ENCODE results near the gene ERCC1. TPM values are rescaled to one million over a fixed set of nuclear protein-coding genes. Genes with fewer than 3 reads are reported as not detected.
A peak's percentile ranks its signal among the peaks of the same experiment; 100 is the strongest.

ERCC1 gene
- total RNA-seq, 4 donors from 2014 or later = 57.7 to 111 (median 76.5) TPM

GRCh38 chr19:45403272-45403671 is 20.4 kb downstream of the ERCC1 start:
- 34 to 37% methylated on average over 4 of the region's 4 CpGs for WGBS, 2 donors
- TF ChIP-seq POLR2A (IDR thresholded peaks at IDR 0.05) = no peak
- TF ChIP-seq CTCF (IDR thresholded peaks at IDR 0.05) = no peak
- intact Hi-C loops (cut with DNase I; ENCODE audit: low total_unique reads) = no loop called here

GRCh38 chr19:45402298-45403061 is 21.2 kb downstream of the ERCC1 start:
- H3K4me3 ChIP-seq (ENCODE audit: low read depth, poor library complexity, severe bottlenecking) = no peak overlapping the region
- peak in 1 of 2 donors; percentile 53 for DNase-seq (ENCODE audit: low spot score in 2 of 2)
- intact Hi-C loops (cut with DNase I; ENCODE audit: low total_unique reads) = no loop called here
- no peak for TF ChIP-seq POLR2A (IDR thresholded peaks at IDR 0.05)
- TF ChIP-seq CTCF (IDR thresholded peaks at IDR 0.05) = no peak
- 9 to 14% methylated on average over 21 to 29 of the region's 40 CpGs for WGBS, 2 donors

More at GRCh38 chr19:45403272-45403671, 20.4 kb downstream of the ERCC1 start:
- peak overlapping the region; percentile 61 for H3K4me3 ChIP-seq (ENCODE audit: low read depth, poor library complexity, severe bottlenecking)
- DNase-seq (ENCODE audit: low spot score in 2 of 2) = no peak

- TF ChIP-seq POLR2A (IDR thresholded peaks at IDR 0.05) (no peak), CTCF (IDR thresholded peaks at IDR 0.05) (no peak)
- 82 to 85% methylated on average over 6 of the region's 6 CpGs for WGBS, 2 donors
- H3K4me3 ChIP-seq (ENCODE audit: low read depth, poor library complexity, severe bottlenecking) = no peak overlapping the region
- no peak for DNase-seq (ENCODE audit: low spot score in 2 of 2)
- intact Hi-C loops (cut with DNase I; ENCODE audit: low total_unique reads) = no loop called here
These were observed 21.9 kb downstream of the ERCC1 start for GRCh38 chr19:45401815-45402214.

GRCh38 chr19:45400192-45400591 is 23.5 kb downstream of the ERCC1 start:
- H3K4me3 ChIP-seq (ENCODE audit: low read depth, poor library complexity, severe bottlenecking) = no peak overlapping the region
- 41 to 60% methylated on average over 5 to 6 of the region's 6 CpGs for WGBS, 2 donors
- peak in 1 of 2 donors; percentile 84 for DNase-seq (ENCODE audit: low spot score in 2 of 2)
- no peak for TF ChIP-seq POLR2A (IDR thresholded peaks at IDR 0.05)
- TF ChIP-seq CTCF (IDR thresholded peaks at IDR 0.05) = no peak
- intact Hi-C loops (cut with DNase I; ENCODE audit: low total_unique reads) = no loop called here

DNA sequence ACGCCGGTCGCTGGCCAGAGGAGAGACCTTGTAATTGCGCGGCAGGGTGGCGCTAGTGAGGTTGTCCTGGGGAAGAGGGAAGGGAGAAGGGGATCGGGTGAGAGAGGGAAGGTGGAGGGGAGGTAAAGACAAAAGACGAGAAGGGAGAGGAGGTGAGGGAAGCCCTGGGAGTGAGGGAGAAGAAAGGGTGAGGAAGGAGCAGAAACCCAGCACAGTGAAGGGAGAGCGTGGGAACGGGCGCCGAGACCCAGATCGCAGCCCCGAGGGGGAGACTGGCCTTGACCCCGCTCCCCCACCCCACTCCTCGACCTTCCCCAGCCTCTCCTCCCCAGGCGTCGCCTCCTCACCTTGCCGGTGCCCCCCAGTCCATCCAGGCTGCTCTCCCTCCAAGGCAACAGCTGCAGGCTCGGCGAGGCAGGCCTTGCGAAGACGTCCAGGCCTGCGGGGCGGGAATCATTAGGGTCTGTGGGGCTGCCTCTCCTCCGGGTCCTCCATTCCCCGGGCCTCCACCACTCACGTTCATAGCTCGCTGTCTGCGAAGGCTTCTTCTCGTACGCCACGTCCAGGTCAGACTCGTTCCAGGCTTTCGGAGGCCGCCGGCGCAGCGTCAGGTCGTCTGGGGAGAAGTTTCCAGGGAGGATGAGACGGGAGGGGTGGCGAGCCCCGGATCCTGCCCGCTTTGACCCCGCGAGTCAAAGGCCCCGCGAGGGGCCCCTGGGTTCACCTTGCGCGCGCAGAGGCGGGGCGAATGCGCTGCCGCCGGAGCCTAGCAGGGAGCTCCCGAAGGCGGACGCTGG is 27.7 kb downstream of the ERCC1 start:
- no peak overlapping the region for H3K4me3 ChIP-seq (ENCODE audit: low read depth, poor library complexity, severe bottlenecking)
- no peak for TF ChIP-seq CTCF (IDR thresholded peaks at IDR 0.05)
- no peak for TF ChIP-seq POLR2A (IDR thresholded peaks at IDR 0.05)
- 76 to 77% methylated on average over 59 of the region's 59 CpGs for WGBS, 2 donors
- DNase-seq (ENCODE audit: low spot score in 2 of 2) = no peak
- intact Hi-C loops (cut with DNase I; ENCODE audit: low total_unique reads) = no loop called here

All from lower leg skin (tissue), 4 donors.